GM12878 (cell line): ENCODE data around the gene RAB22A. TPM values are rescaled to one million over a fixed set of nuclear protein-coding genes. Genes with fewer than 3 reads are reported as not detected.

ENCODE experiments used
- ATAC-seq: fragments of 200-7000 bp; cut with Tn5 transposase; 3 replicates; pipeline ENCODE4 v1.9.1; 2020; ENCODE audit warnings: mild to moderate bottlenecking, moderate library complexity
- BruUV-seq: library from RNA; stranded (reverse); fragments of 400-500 nt; replicated peaks from 2 replicates; lab custom pipeline; 2021; lab: Mats Ljungman, UMichigan
- CTCF ChIA-PET: fragments of 300-600 bp; sonication (Branson Sonifier 250); formaldehyde crosslinking; extraction: SDS; loops from one replicate; lab custom pipeline; 2021; ENCODE audit warnings: inconsistent platforms; lab: Yijun Ruan, JAX
- POLR2A ChIA-PET: fragments of 350-600 bp; formaldehyde crosslinking; extraction: SDS; loops from one replicate; lab custom pipeline; 2021; ENCODE audit warnings: inconsistent platforms; lab: Charles Lee
- RAD21 ChIA-PET: fragments of 300-600 bp; sonication (Branson Sonifier 250); formaldehyde crosslinking; loops from one replicate; lab custom pipeline; 2023; ENCODE audit warnings: antibody characterized with exemption; ENCODE audit not compliant: unreplicated experiment; lab: Charles Lee
- SMC1A ChIA-PET: fragments of 300-600 bp; sonication (Branson Sonifier 250); formaldehyde crosslinking; loops from one replicate; lab custom pipeline; 2023; ENCODE audit not compliant: unreplicated experiment, uncharacterized antibody; lab: Charles Lee
- DNase-seq: peaks from one replicate; pipeline ENCODE4 v3.0.0-alpha.2; 2011; ENCODE audit warnings: low read depth, low spot score
- FAIRE-seq: peaks from 3 replicates; lab custom pipeline; 2011; peaks lifted over from hg19 to GRCh38; lab: Jason Lieb, UNC
- H2AFZ ChIP-seq: 2 replicates; pipeline ENCODE4 v1.6.0; 2011; ENCODE audit warnings: low read depth, low read length, control low read depth; ENCODE audit not compliant: control insufficient read depth
- H3K27ac ChIP-seq: 2 replicates; pipeline ENCODE4 v1.5.1; 2011; ENCODE audit warnings: control low read depth; ENCODE audit not compliant: control insufficient read depth, insufficient read depth
- H3K27me3 ChIP-seq, 2 experiments: replicated peaks in 1 of 2; 2 replicates each; pipeline versions ENCODE4 v1.6.0 to v1.6.1; 2011; ENCODE audit warnings: low read length in 1 of 2; ENCODE audit not compliant: control insufficient read depth in 2 of 2, insufficient read depth in 2 of 2
- H3K36me3 ChIP-seq, 2 experiments: 2 replicates each; pipeline ENCODE4 v1.5.1; 2011; ENCODE audit warnings: low read length in 1 of 2; ENCODE audit not compliant: control insufficient read depth in 2 of 2, insufficient read depth in 2 of 2
- H3K4me1 ChIP-seq: 2 replicates; pipeline ENCODE4 v1.6.1; 2011; ENCODE audit warnings: mild to moderate bottlenecking, low read length, moderate library complexity, mixed read lengths; ENCODE audit not compliant: control insufficient read depth, insufficient read depth
- H3K4me2 ChIP-seq: 2 replicates; pipeline ENCODE4 v1.6.0; 2011; ENCODE audit warnings: control low read depth; ENCODE audit not compliant: control insufficient read depth, insufficient read depth
- H3K4me3 ChIP-seq: fragments of 200-600 bp; sonication (generic); 2 replicates; pipeline ENCODE4 v1.5.1; 2016
- H3K79me2 ChIP-seq: 2 replicates; pipeline ENCODE4 v1.6.0; 2011; ENCODE audit warnings: low read length; ENCODE audit not compliant: control insufficient read depth, insufficient read depth
- H3K9ac ChIP-seq: 2 replicates; pipeline ENCODE4 v1.8.0; 2011; ENCODE audit warnings: low read length, control low read depth, mixed read lengths; ENCODE audit not compliant: control insufficient read depth, insufficient read depth
- H3K9me3 ChIP-seq: replicated peaks from 3 replicates; pipeline ENCODE4 v1.5.1; 2011; ENCODE audit warnings: mild to moderate bottlenecking, low read length; ENCODE audit not compliant: control insufficient read depth, insufficient read depth
- H4K20me1 ChIP-seq: 2 replicates; pipeline ENCODE4 v1.6.0; 2011; ENCODE audit not compliant: control insufficient read depth, insufficient read depth
- CBX3 ChIP-seq: fragments of 200-600 bp; sonication (generic); IDR thresholded peaks from 2 replicates; pipeline ENCODE4 v1.6.1; 2016; ENCODE audit warnings: low read depth, borderline replicate concordance
- CEBPZ ChIP-seq: fragments of 150-350 bp; IDR thresholded peaks from 2 replicates; pipeline ENCODE4 v1.6.1; 2016; ENCODE audit warnings: low read depth, low read length
- CHD2 ChIP-seq: IDR thresholded peaks from 2 replicates; pipeline ENCODE4 v1.6.1; 2011; ENCODE audit warnings: low read depth, low read length, improper control_type of control experiment, borderline replicate concordance
- CHD4 ChIP-seq: fragments of 200-600 bp; sonication (generic); IDR thresholded peaks from 2 replicates; pipeline ENCODE4 v1.6.1; 2016; ENCODE audit warnings: mild to moderate bottlenecking
- E2F8 ChIP-seq: fragments of 450-650 bp; IDR thresholded peaks from 2 replicates; pipeline ENCODE4 v1.6.1; 2018; ENCODE audit warnings: mild to moderate bottlenecking, low read depth, moderate library complexity; ENCODE audit not compliant: partially characterized antibody
- ESRRA ChIP-seq: IDR thresholded peaks from 2 replicates; pipeline ENCODE4 v1.6.1; 2012; ENCODE audit warnings: mild to moderate bottlenecking, low read length, improper control_type of control experiment
- FOS ChIP-seq: IDR thresholded peaks from 3 replicates; pipeline ENCODE4 v1.6.1; 2011; ENCODE audit warnings: borderline replicate concordance; ENCODE audit not compliant: insufficient read length; ENCODE audit errors: extremely low read depth
- HDGF ChIP-seq: fragments of 450-650 bp; IDR thresholded peaks from 2 replicates; pipeline ENCODE4 v1.6.1; 2016; ENCODE audit warnings: antibody characterized with exemption
- JUNB ChIP-seq: IDR thresholded peaks from 2 replicates; pipeline ENCODE4 v1.6.1; 2016; ENCODE audit warnings: antibody characterized with exemption, mild to moderate bottlenecking
- RFX5 ChIP-seq: IDR thresholded peaks from 2 replicates; pipeline ENCODE4 v1.6.1; 2011; ENCODE audit warnings: low read depth, low read length, improper control_type of control experiment
- SUPT20H ChIP-seq: IDR thresholded peaks from 2 replicates; pipeline ENCODE4 v1.6.1; 2011; ENCODE audit warnings: low read depth, mild to moderate bottlenecking, low read length, moderate library complexity, borderline replicate concordance; ENCODE audit not compliant: control insufficient read depth
- USF2 ChIP-seq: IDR thresholded peaks from 2 replicates; pipeline ENCODE4 v1.6.1; 2011; ENCODE audit warnings: low read depth, low read length, improper control_type of control experiment, borderline replicate concordance
- ZNF384 ChIP-seq: IDR thresholded peaks from 2 replicates; pipeline ENCODE4 v1.6.1; 2012; ENCODE audit warnings: low read depth, mild to moderate bottlenecking, low read length, improper control_type of control experiment, borderline replicate concordance
- WGBS: methylation state at CpG from one replicate; pipeline ENCODE4 v1.1.6; 2016; ENCODE audit warnings: low lambda C conversion rate; ENCODE audit not compliant: insufficient replicate concordance, insufficient coverage; ENCODE audit errors: missing lambda C conversion rate; 5-methylcytosine and 5-hydroxymethylcytosine counted together
- in situ Hi-C: fragments of 300-500 bp; cut with MboI; formaldehyde crosslinking; loops from 9 replicates; pipeline ENCODE4 v1.14.3; 2018; ENCODE audit warnings: mixed read lengths
- intact Hi-C: fragments of 100-400 bp; cut with micrococcal nuclease; formaldehyde crosslinking; loops from one replicate; pipeline ENCODE4 v1.14.2; 2022; ENCODE audit not compliant: unreplicated experiment
- polyA plus RNA-seq, 11 experiments: library from polyadenylated mRNA; depleted of rRNA in 4 of 11; unstranded in 6 of 11; stranded (reverse) in 5 of 11; fragments of >200 nt; fragmentation: Nextera tagmentation in 4 of 11; fragmentation: Illumina TruSeq in 1 of 11; extraction: Ambion mirVana in 4 of 11; extraction: Trizol in 1 of 11; gene quantifications; 1 replicate in 1 of 11; 2 replicates in 10 of 11; pipeline versions ENCODE4 v1.2.1 to v1.2.3, GENCODE V29; 2011 to 2016; ENCODE audit warnings: inconsistent platforms in 2 of 11, missing spikeins in 2 of 11, low read depth in 1 of 11
- total RNA-seq, 4 experiments: library from RNA; depleted of rRNA in 3 of 4; stranded (reverse); fragments of >200 nt in 3 of 4; fragmentation: Illumina TruSeq in 1 of 4; extraction: Trizol in 1 of 4; gene quantifications; 2 replicates each; pipeline versions ENCODE4 v1.2.1 to v1.2.3, GENCODE V29; 2013 to 2021

The RAB22A gene
- total and polyA plus RNA-seq, 10 of the 15 experiments (the other 5 are each of a cell fraction or from before 2014, with no cell fraction given), result 2.7 to 12.0 (median 10.0) TPM

- Histone ChIP-seq H3K4me1 (peaks cover 47% of the 10 kb centered on the region), H3K27me3 (no peaks in the 10 kb centered on the region), H3K4me2 (peak overlapping the region; percentile 81), H3K9me3 (no peaks in the 10 kb centered on the region), H3K9ac (no peak overlapping the region), H4K20me1 (peaks cover 9% of the 10 kb centered on the region), H3K4me3 (peak overlapping the region; percentile 53; the same call in 1 of the 2 replicates), H3K79me2 (peaks cover 99% of the 10 kb centered on the region), H3K36me3 (no peaks in the 10 kb centered on the region; a peak in 2 of 4 replicates), H2AFZ (no peak overlapping the region), H3K27ac (peak overlapping the region; percentile 73; the same call in 1 of the 2 replicates)
- 33% methylated on average over 5 of the region's 5 CpGs for WGBS
- DNase-seq (no peak), FAIRE-seq (no peak), ATAC-seq (peak; percentile 52)
- SMC1A ChIA-PET, result interaction anchor here (0.9 to 1.4 kb wide), 2 partner anchors 8 to 33 kb away, joined by 3 read pairs; no protein-coding TSS in a partner anchor
- POLR2A ChIA-PET, result interaction anchor here (1.2 kb wide), 1 partner anchor 57 kb away, joined by 5 read pairs; no protein-coding TSS in a partner anchor
- RAD21 ChIA-PET, result no interaction called here
- TF ChIP-seq HDGF (no peak), CEBPZ (no peak), E2F8 (no peak), ESRRA (no peak), USF2 (no peak), CBX3 (no peak), FOS (no peak), ZNF384 (peak; percentile 76), JUNB (0 out of 2 replicates have a peak, but pooled peaks have one; percentile 25), CHD2 (no peak), SUPT20H (no peak), RFX5 (no peak), CHD4 (no peak)
- CTCF ChIA-PET, result interaction anchor here (1.8 kb wide), 1 partner anchor 46 kb away, joined by 5 read pairs; no protein-coding TSS in a partner anchor
- intact Hi-C loops (loop anchor here (5.0 kb wide), 1 partner anchor 55 kb away; no protein-coding TSS in a partner anchor), in situ Hi-C loops (no loop called here)
- no TSS peak for BruUV-seq
Measured at GRCh38 chr20:58402305-58402704, 92.8 kb downstream of the RAB22A start.
